Endodermal cell (in vitro differentiated cells): ENCODE measurements around the gene FAM50B. TPM values are rescaled to one million over a fixed set of nuclear protein-coding genes. Genes with fewer than 3 reads are reported as not detected.

Experiments used
- DNase-seq: peaks from one replicate; pipeline ENCODE4 v3.0.0-alpha.2; 2017
- H3K27ac ChIP-seq: 2 replicates; pipeline ENCODE4 v1.5.1; 2013; ENCODE audit warnings: mild to moderate bottlenecking, low read depth, low read length, moderate library complexity
- H3K27me3 ChIP-seq: 2 replicates; pipeline ENCODE4 v1.6.1; 2013; ENCODE audit warnings: mild to moderate bottlenecking, low read length, moderate library complexity; ENCODE audit not compliant: insufficient read depth, control insufficient read depth, poor library complexity, severe bottlenecking
- H3K36me3 ChIP-seq: 2 replicates; pipeline ENCODE4 v1.7.0; 2013; ENCODE audit warnings: mild to moderate bottlenecking, low read length, moderate library complexity; ENCODE audit not compliant: control insufficient read depth, insufficient read depth
- H3K4me1 ChIP-seq: one replicate; pipeline ENCODE4 v1.7.0; 2013; ENCODE audit warnings: low read length; ENCODE audit not compliant: control insufficient read depth, insufficient read depth
- H3K4me3 ChIP-seq: 2 replicates; pipeline ENCODE4 v1.5.1; 2013; ENCODE audit warnings: mild to moderate bottlenecking, low read length, moderate library complexity
- H3K9ac ChIP-seq: 2 replicates; pipeline ENCODE4 v1.6.1; 2013; ENCODE audit warnings: mild to moderate bottlenecking, low read length, moderate library complexity; ENCODE audit not compliant: poor library complexity, severe bottlenecking; ENCODE audit errors: extremely low read depth
- H3K9me3 ChIP-seq: 2 replicates; pipeline ENCODE4 v1.6.1; 2013; ENCODE audit warnings: mild to moderate bottlenecking, low read length, moderate library complexity; ENCODE audit not compliant: control insufficient read depth
- H3K27ac Mint-ChIP-seq: 2 replicates; pipeline ENCODE4 v1.8.0; 2020; ENCODE audit warnings: mixed read lengths
- H3K27me3 Mint-ChIP-seq: 2 replicates; pipeline ENCODE4 v1.8.0; 2021; ENCODE audit warnings: mild to moderate bottlenecking, mixed read lengths; ENCODE audit not compliant: insufficient read depth
- H3K36me3 Mint-ChIP-seq: 2 replicates; pipeline ENCODE4 v1.8.0; 2020; ENCODE audit warnings: low read depth, mixed read lengths
- H3K4me1 Mint-ChIP-seq: 2 replicates; pipeline ENCODE4 v1.8.0; 2020; ENCODE audit warnings: mixed read lengths
- H3K4me3 Mint-ChIP-seq: 2 replicates; pipeline ENCODE4 v1.8.0; 2020; ENCODE audit warnings: mild to moderate bottlenecking, moderate library complexity, mixed read lengths
- H3K9me3 Mint-ChIP-seq: 2 replicates; pipeline ENCODE4 v1.8.0; 2020; ENCODE audit warnings: mild to moderate bottlenecking, mixed read lengths
- WGBS, 2 experiments: methylation state at CpG; one replicate each; pipeline versions ENCODE4 v1.1.5 to v1.1.7; 2013; ENCODE audit warnings: missing lambda C conversion rate in 2 of 2, mixed read lengths in 1 of 2; ENCODE audit not compliant: insufficient coverage in 1 of 2, insufficient read length in 1 of 2; 5-methylcytosine and 5-hydroxymethylcytosine counted together
- total RNA-seq, 2 donors: library from RNA; stranded (reverse); fragmentation: NEBNext Ultra II Directional in 1 of 2; extraction: Animal tissue kit (Norgen Biotek cat#: 25700) in 1 of 2; gene quantifications; 2 replicates in 1 of 2; 3 replicates in 1 of 2; pipeline ENCODE4 v1.2.1, GENCODE V29; 2021
- TF ChIP-seq, protein P1 (sequence below): fragments of 200-600 bp; sonication (generic); conservative IDR thresholded peaks from 2 replicates; pipeline ENCODE4 v1.5.0; 2021; ENCODE audit warnings: antibody characterized with exemption, mild to moderate bottlenecking

The FAM50B gene
- total RNA-seq, 2 donors from 2014 or later = 2.8 to 3.7 TPM

DNA sequence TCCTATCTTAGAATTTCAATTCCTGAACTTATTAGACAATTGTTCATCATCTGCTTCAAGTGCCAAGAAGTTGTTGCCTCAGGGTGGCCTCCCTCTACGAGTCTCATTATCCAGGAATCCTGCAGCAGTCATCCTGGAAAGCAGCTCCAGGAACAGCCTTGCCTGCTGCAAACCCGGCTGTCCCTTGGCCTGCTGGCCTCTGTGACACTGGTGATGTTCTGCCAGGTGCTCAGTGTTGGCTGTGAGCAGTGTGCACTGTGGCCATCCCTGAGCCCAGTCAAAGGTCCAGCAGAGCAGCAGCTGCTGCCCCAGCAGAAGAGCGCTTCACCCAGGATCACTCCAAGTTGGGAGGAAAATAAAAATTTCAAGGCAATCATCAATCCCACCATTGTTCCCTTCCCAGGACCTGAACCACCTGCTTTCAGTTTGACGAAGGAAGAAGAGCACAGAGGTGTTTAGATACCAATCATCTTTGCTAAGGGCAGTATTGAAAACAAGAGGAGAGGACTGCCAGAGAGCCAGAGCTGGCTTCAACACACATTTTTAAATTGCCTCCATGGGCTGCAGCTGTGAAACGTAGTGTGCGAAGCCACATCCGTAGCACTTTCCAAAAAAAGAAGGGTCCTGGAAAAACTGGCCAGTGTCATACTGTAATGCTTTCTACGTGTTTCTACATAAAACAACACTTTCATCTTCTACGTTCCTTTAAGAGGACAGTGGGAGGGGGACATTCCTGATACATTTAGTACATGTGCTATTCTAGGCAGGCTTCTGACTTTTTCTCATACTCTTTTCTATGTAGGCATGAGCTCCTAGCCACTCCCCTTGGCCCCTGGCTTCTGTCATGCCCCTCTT is 7.2 kb upstream of the FAM50B start:
- WGBS, 2 experiments = 90 to 97% methylated on average over 7 to 9 of the region's 9 CpGs
- Mint-ChIP-seq H3K36me3 (no peaks in the 10 kb centered on the region), H3K27ac (no peak overlapping the region), H3K4me3 (no peak overlapping the region), H3K4me1 (no peaks in the 10 kb centered on the region), H3K27me3 (no peaks in the 10 kb centered on the region), H3K9me3 (no peaks in the 10 kb centered on the region)
- H3K27me3 ChIP-seq = no peaks in the 10 kb centered on the region
- H3K27ac ChIP-seq = no peak overlapping the region
- no peak overlapping the region for H3K4me3 ChIP-seq
- no peaks in the 10 kb centered on the region for H3K9me3 ChIP-seq
- no peaks in the 10 kb centered on the region for H3K4me1 ChIP-seq
- no peak for DNase-seq
- TF ChIP-seq, protein P1, sequence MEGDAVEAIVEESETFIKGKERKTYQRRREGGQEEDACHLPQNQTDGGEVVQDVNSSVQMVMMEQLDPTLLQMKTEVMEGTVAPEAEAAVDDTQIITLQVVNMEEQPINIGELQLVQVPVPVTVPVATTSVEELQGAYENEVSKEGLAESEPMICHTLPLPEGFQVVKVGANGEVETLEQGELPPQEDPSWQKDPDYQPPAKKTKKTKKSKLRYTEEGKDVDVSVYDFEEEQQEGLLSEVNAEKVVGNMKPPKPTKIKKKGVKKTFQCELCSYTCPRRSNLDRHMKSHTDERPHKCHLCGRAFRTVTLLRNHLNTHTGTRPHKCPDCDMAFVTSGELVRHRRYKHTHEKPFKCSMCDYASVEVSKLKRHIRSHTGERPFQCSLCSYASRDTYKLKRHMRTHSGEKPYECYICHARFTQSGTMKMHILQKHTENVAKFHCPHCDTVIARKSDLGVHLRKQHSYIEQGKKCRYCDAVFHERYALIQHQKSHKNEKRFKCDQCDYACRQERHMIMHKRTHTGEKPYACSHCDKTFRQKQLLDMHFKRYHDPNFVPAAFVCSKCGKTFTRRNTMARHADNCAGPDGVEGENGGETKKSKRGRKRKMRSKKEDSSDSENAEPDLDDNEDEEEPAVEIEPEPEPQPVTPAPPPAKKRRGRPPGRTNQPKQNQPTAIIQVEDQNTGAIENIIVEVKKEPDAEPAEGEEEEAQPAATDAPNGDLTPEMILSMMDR = no peak
- no peak overlapping the region for H3K9ac ChIP-seq
- no peaks in the 10 kb centered on the region for H3K36me3 ChIP-seq

- TF ChIP-seq, protein P1 = no peak
- Mint-ChIP-seq H3K27ac (no peak overlapping the region), H3K4me1 (peaks cover 3% of the 10 kb centered on the region), H3K36me3 (no peaks in the 10 kb centered on the region), H3K4me3 (no peak overlapping the region), H3K27me3 (no peaks in the 10 kb centered on the region), H3K9me3 (no peaks in the 10 kb centered on the region)
- no peaks in the 10 kb centered on the region for H3K36me3 ChIP-seq
- DNase-seq = no peak
- no peak overlapping the region for H3K4me3 ChIP-seq
- no peak overlapping the region for H3K9ac ChIP-seq
- H3K9me3 ChIP-seq = no peaks in the 10 kb centered on the region
- H3K27me3 ChIP-seq = no peaks in the 10 kb centered on the region
- H3K4me1 ChIP-seq = no peaks in the 10 kb centered on the region
- H3K27ac ChIP-seq = no peak overlapping the region
- 86 to 94% methylated on average over 9 of the region's 9 CpGs for WGBS, 2 experiments
Measured at GRCh38 chr6:3843379-3844096, 5.6 kb upstream of the FAM50B start.

DNA sequence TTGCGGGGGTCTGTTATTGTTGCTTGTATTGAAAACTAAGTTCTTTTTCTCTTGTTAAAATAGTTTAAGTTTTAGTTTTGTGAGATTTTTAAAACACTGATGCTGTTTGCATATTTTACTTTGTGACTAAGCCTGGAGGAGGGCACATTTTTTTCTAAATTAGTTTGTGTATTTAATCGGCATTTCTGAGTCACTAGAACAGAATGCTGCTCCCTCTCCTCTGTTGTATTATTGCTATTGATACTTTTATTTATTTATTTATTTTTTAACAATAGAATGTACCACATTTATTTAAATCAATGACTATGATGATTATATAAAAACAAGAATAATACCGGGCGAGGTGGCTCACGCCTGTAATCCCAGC is 5.1 kb upstream of the FAM50B start:
- no peak overlapping the region for H3K27ac Mint-ChIP-seq
- TF ChIP-seq, protein P1 = no peak
- no peaks in the 10 kb centered on the region for H3K36me3 Mint-ChIP-seq
- no peak for DNase-seq
- Histone ChIP-seq H3K36me3 (no peaks in the 10 kb centered on the region), H3K27me3 (no peaks in the 10 kb centered on the region), H3K9ac (no peak overlapping the region), H3K27ac (no peak overlapping the region), H3K9me3 (no peaks in the 10 kb centered on the region), H3K4me1 (no peaks in the 10 kb centered on the region), H3K4me3 (no peak overlapping the region)
- H3K9me3 Mint-ChIP-seq = no peaks in the 10 kb centered on the region
- peaks cover 6% of the 10 kb centered on the region for H3K4me1 Mint-ChIP-seq
- no peak overlapping the region for H3K4me3 Mint-ChIP-seq
- no peaks in the 10 kb centered on the region for H3K27me3 Mint-ChIP-seq
- WGBS, 2 experiments = 92 to 100% methylated on average over 1 to 4 of the region's 5 CpGs
